ENCODE data around the gene PIGL.

DNA sequence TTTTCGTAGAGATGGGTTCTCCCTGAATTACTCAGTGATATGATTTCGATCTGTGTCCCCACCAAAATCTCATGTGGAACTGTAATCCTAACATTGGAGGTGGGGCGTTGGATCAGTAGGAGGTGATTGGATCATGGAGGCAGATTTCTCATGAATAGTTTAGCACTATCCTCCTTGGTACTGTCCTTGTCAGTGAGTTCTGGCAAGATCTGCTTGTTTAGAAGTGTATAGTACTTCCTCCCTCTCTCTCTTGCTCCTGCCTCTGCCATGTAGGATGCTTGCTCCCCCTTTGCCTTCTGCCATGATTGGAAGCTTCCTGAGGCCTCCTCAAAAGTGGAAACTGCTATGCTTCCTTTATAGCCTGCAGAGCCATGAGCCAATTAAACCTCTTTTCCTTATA, 22.9 kb downstream of the PIGL start:
- TF ChIP-seq EZH2 (IDR thresholded peaks at IDR 0.05; ENCODE audit: insufficient read depth, poor library complexity, severe bottlenecking): no peak
- no peak for TF ChIP-seq EZH2phosphoT487 (IDR thresholded peaks at IDR 0.05; ENCODE audit: insufficient read depth, low read depth)
